HepG2 (cell line): ENCODE results near the gene LDAH. TPM values are rescaled to one million over a fixed set of nuclear protein-coding genes. Genes with fewer than 3 reads are reported as not detected.

ENCODE experiments used
- BRD4 ChIP-seq: sonication (generic); formaldehyde crosslinking; IDR thresholded peaks from 2 replicates; pipeline ENCODE4 v1.4.0; 2020; ENCODE audit warnings: missing genetic modification reagents
- CERS6 ChIP-seq: sonication (generic); formaldehyde crosslinking; IDR thresholded peaks from 2 replicates; pipeline ENCODE4 v1.5.0; 2020; ENCODE audit warnings: missing genetic modification reagents
- GATAD1 ChIP-seq: IDR thresholded peaks from 2 replicates; pipeline ENCODE4 v1.6.1; 2016; ENCODE audit warnings: missing genetic modification reagents, missing compliant biosample characterization
- HNF1B ChIP-seq: sonication (generic); formaldehyde crosslinking; IDR thresholded peaks from 2 replicates; pipeline ENCODE4 v1.5.1; 2020; ENCODE audit warnings: mild to moderate bottlenecking, moderate library complexity, missing genetic modification reagents
- MEF2D ChIP-seq: sonication (generic); formaldehyde crosslinking; IDR thresholded peaks from 2 replicates; pipeline ENCODE4 v1.5.1; 2020; ENCODE audit warnings: mild to moderate bottlenecking, missing genetic modification reagents
- NFKBIZ ChIP-seq: IDR thresholded peaks from 2 replicates; pipeline ENCODE4 v1.6.1; 2018; ENCODE audit warnings: missing genetic modification reagents, missing compliant biosample characterization
- NRL ChIP-seq: sonication (generic); formaldehyde crosslinking; IDR thresholded peaks from 2 replicates; pipeline ENCODE4 v1.5.0; 2020; ENCODE audit warnings: missing genetic modification reagents, mild to moderate bottlenecking, moderate library complexity, borderline replicate concordance
- PHF5A ChIP-seq: IDR thresholded peaks from one replicate; pipeline ENCODE4 v1.6.1; 2018; ENCODE audit warnings: low read depth, missing genetic modification reagents; ENCODE audit not compliant: unreplicated experiment
- POGK ChIP-seq: sonication (generic); formaldehyde crosslinking; conservative IDR thresholded peaks from 2 replicates; pipeline ENCODE4 v1.8.0; 2022; ENCODE audit warnings: mild to moderate bottlenecking, moderate library complexity, missing genetic modification reagents
- RELA ChIP-seq: sonication (generic); formaldehyde crosslinking; IDR thresholded peaks from 2 replicates; pipeline ENCODE4 v1.4.0; 2020; ENCODE audit warnings: missing genetic modification reagents
- SALL1 ChIP-seq: sonication (generic); formaldehyde crosslinking; IDR thresholded peaks from 2 replicates; pipeline ENCODE4 v1.8.0; 2022; ENCODE audit warnings: mild to moderate bottlenecking, missing genetic modification reagents
- SIX4 ChIP-seq: sonication (generic); formaldehyde crosslinking; IDR thresholded peaks from 2 replicates; pipeline ENCODE4 v1.4.0; 2020; ENCODE audit warnings: missing genetic modification reagents
- SP2 ChIP-seq: sonication (generic); formaldehyde crosslinking; IDR thresholded peaks from 2 replicates; pipeline ENCODE4 v1.5.1; 2020; ENCODE audit warnings: mild to moderate bottlenecking, missing genetic modification reagents
- TAF1 ChIP-seq: sonication (generic); formaldehyde crosslinking; IDR thresholded peaks from 2 replicates; pipeline ENCODE4 v1.4.0; 2020; ENCODE audit warnings: missing genetic modification reagents
- ZNF644 ChIP-seq: IDR thresholded peaks from 2 replicates; pipeline ENCODE4 v1.6.1; 2016; ENCODE audit warnings: low read depth
- ZNF670 ChIP-seq: sonication (generic); formaldehyde crosslinking; IDR thresholded peaks from 2 replicates; pipeline ENCODE4 v1.8.0; 2022; ENCODE audit warnings: mild to moderate bottlenecking, missing genetic modification reagents, borderline replicate concordance
- polyA plus RNA-seq, 8 experiments: library from polyadenylated mRNA; depleted of rRNA in 3 of 8; stranded (reverse) in 7 of 8; unstranded in 1 of 8; fragments of >200 nt; fragmentation: Illumina TruSeq in 4 of 8; extraction: Trizol in 4 of 8; gene quantifications; 2 replicates each; pipeline versions ENCODE4 v1.2.1 to v1.2.3, GENCODE V29; 2011 to 2016; ENCODE audit warnings: low read depth in 4 of 8, missing spikeins in 1 of 8, mixed read lengths in 1 of 8; ENCODE audit not compliant: insufficient read depth in 1 of 8
- total RNA-seq, 5 experiments: library from RNA; depleted of rRNA; stranded (reverse); fragments of >200 nt; fragmentation: Illumina TruSeq; extraction: Trizol; gene quantifications; 2 replicates each; pipeline ENCODE4 v1.2.3, GENCODE V29; 2016; ENCODE audit warnings: low read depth in 1 of 5
- TF ChIP-seq, protein P1 (sequence below): sonication (generic); formaldehyde crosslinking; IDR thresholded peaks from 2 replicates; pipeline ENCODE4 v1.5.1; 2020; ENCODE audit warnings: missing genetic modification reagents, mild to moderate bottlenecking, borderline replicate concordance
- TF ChIP-seq, protein P2 (sequence below): sonication (generic); formaldehyde crosslinking; IDR thresholded peaks from 2 replicates; pipeline ENCODE4 v1.4.0; 2020; ENCODE audit warnings: mild to moderate bottlenecking, missing genetic modification reagents
- TF ChIP-seq, protein P3 (sequence below): sonication (generic); formaldehyde crosslinking; IDR thresholded peaks from 2 replicates; pipeline ENCODE4 v1.8.1; 2022; ENCODE audit warnings: mild to moderate bottlenecking, missing genetic modification reagents

LDAH gene
- total and polyA plus RNA-seq, 2 of the 13 experiments (the other 11 are each of a cell fraction or from before 2014, with no cell fraction given) = 28.8 to 46.2 TPM

- no peak for TF ChIP-seq CERS6 (CRISPR knock-in tag)
- TF ChIP-seq TAF1 (CRISPR knock-in tag) = 0 out of 2 replicates have a peak, but pooled peaks have one; percentile 41
- TF ChIP-seq SALL1 (CRISPR knock-in tag) = peak; percentile 95
- 0 out of 2 replicates have a peak, but pooled peaks have one; percentile 64 for TF ChIP-seq BRD4
- peak; percentile 78 for TF ChIP-seq GATAD1
- peak; percentile 74; the same call in 1 of the 2 replicates for TF ChIP-seq POGK (CRISPR knock-in tag)
- TF ChIP-seq RELA (CRISPR knock-in tag) = no peak; the same call in 1 of the 2 replicates
- TF ChIP-seq NRL (CRISPR knock-in tag) = 0 out of 2 replicates have a peak, but pooled peaks have one; percentile 35
- TF ChIP-seq SIX4 = peak; percentile 73
- TF ChIP-seq, protein P1, sequence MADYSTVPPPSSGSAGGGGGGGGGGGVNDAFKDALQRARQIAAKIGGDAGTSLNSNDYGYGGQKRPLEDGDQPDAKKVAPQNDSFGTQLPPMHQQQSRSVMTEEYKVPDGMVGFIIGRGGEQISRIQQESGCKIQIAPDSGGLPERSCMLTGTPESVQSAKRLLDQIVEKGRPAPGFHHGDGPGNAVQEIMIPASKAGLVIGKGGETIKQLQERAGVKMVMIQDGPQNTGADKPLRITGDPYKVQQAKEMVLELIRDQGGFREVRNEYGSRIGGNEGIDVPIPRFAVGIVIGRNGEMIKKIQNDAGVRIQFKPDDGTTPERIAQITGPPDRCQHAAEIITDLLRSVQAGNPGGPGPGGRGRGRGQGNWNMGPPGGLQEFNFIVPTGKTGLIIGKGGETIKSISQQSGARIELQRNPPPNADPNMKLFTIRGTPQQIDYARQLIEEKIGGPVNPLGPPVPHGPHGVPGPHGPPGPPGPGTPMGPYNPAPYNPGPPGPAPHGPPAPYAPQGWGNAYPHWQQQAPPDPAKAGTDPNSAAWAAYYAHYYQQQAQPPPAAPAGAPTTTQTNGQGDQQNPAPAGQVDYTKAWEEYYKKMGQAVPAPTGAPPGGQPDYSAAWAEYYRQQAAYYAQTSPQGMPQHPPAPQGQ (CRISPR knock-in tag) = no peak
- TF ChIP-seq, protein P2, sequence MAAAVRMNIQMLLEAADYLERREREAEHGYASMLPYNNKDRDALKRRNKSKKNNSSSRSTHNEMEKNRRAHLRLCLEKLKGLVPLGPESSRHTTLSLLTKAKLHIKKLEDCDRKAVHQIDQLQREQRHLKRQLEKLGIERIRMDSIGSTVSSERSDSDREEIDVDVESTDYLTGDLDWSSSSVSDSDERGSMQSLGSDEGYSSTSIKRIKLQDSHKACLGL (CRISPR knock-in tag) = peak; percentile 43; the same call in 1 of the 2 replicates
- TF ChIP-seq ZNF644 = peak; percentile 71; the same call in 1 of the 2 replicates
- TF ChIP-seq SP2 (CRISPR knock-in tag) = 0 out of 2 replicates have a peak, but pooled peaks have one; percentile 13
- TF ChIP-seq PHF5A = peak; percentile 98
- TF ChIP-seq, protein P3, sequence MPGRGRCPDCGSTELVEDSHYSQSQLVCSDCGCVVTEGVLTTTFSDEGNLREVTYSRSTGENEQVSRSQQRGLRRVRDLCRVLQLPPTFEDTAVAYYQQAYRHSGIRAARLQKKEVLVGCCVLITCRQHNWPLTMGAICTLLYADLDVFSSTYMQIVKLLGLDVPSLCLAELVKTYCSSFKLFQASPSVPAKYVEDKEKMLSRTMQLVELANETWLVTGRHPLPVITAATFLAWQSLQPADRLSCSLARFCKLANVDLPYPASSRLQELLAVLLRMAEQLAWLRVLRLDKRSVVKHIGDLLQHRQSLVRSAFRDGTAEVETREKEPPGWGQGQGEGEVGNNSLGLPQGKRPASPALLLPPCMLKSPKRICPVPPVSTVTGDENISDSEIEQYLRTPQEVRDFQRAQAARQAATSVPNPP (CRISPR knock-in tag) = peak; percentile 84; the same call in 1 of the 2 replicates
- peak; percentile 98 for TF ChIP-seq HNF1B
- TF ChIP-seq ZNF670 (CRISPR knock-in tag) = peak; percentile 73; the same call in 1 of the 2 replicates
- peak; percentile 85; the same call in 1 of the 2 replicates for TF ChIP-seq MEF2D (CRISPR knock-in tag)
- TF ChIP-seq NFKBIZ = peak; percentile 81; the same call in 1 of the 2 replicates
These were observed 146.3 kb downstream of the LDAH start (continued) for GRCh38 chr2:20676353-20677215.
